ENCODE measurements around the gene C19orf33.

Gene C19orf33

GRCh38 chr19:38346837-38347236 lies 42.8 kb downstream of the C19orf33 start:
- no peak for DNase-seq

GRCh38 chr19:38350883-38351282 lies 46.8 kb downstream of the C19orf33 start:
- DNase-seq = no peak

- DNase-seq = no peak
Measured at GRCh38 chr19:38351865-38352395, 47.9 kb downstream of the C19orf33 start.

- DNase-seq = no peak
Measured at GRCh38 chr19:38352611-38353010, 48.6 kb downstream of the C19orf33 start.

Data from central memory CD4-positive, alpha-beta T cell (primary cell).